PFSK-1 (cell line): ENCODE results near the gene MYH10.

Source experiments
- POLR2AphosphoS5 ChIP-seq: IDR thresholded peaks from 2 replicates; pipeline ENCODE4 v1.6.1; 2012; ENCODE audit warnings: low read depth, mild to moderate bottlenecking, control low read depth, low read length, moderate library complexity
- REST ChIP-seq, 2 experiments: IDR thresholded peaks; 2 replicates each; pipeline versions ENCODE4 v1.6.1 to v1.8.0; 2011 to 2012; ENCODE audit warnings: low read depth in 2 of 2, low read length in 2 of 2, control low read depth in 1 of 2, inconsistent platforms in 1 of 2, mild to moderate bottlenecking in 1 of 2, moderate library complexity in 1 of 2; ENCODE audit not compliant: insufficient read depth in 1 of 2
- TAF1 ChIP-seq: IDR thresholded peaks from 2 replicates; pipeline ENCODE4 v1.6.1; 2012; ENCODE audit warnings: low read length, control low read depth, borderline replicate concordance; ENCODE audit not compliant: insufficient read depth

DNA sequence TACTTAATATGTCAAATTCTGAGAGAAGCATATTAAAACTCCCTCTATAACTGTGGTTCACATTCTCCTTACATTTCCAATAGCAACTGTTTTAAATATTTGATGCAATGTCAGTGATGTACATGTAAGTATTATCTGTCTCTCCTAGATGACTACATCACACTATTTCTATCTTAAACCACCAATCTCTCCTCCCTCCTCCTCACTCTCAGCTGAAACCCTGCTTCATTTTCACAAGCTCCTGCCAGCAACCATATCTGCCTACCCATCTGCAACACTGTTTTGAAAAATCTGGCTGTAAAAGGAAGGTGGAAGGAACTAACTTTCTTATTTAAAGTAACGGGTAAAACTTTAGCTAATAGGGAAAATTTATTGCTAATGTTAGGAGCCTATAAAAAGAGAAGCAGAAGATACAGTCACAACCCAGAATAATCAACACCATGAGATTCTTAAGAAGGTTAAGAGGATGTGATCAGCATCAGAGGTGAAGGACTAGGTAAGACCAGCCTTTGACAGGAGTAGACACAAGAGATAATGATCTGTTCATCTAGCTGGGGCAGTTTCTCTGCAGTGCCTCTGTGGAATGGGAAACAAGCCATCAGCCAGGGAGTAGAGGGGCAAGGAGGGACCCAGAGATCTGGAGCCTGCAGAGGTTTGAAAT is 31.0 kb downstream of the MYH10 start:
- TF ChIP-seq REST (IDR thresholded peaks at IDR 0.05; ENCODE audit: insufficient read depth in 1 of 2, low read depth in 2 of 2, low read length in 2 of 2), result no peak
- no peak for TF ChIP-seq TAF1
- TF ChIP-seq POLR2AphosphoS5, result no peak
